ENCODE results near the gene ATG4B. TPM values are rescaled to one million over a fixed set of nuclear protein-coding genes. Genes with fewer than 3 reads are reported as not detected.

The ATG4B gene
- total RNA-seq, 2 donors from 2014 or later, result 90.0 to 95.9 TPM

DNA sequence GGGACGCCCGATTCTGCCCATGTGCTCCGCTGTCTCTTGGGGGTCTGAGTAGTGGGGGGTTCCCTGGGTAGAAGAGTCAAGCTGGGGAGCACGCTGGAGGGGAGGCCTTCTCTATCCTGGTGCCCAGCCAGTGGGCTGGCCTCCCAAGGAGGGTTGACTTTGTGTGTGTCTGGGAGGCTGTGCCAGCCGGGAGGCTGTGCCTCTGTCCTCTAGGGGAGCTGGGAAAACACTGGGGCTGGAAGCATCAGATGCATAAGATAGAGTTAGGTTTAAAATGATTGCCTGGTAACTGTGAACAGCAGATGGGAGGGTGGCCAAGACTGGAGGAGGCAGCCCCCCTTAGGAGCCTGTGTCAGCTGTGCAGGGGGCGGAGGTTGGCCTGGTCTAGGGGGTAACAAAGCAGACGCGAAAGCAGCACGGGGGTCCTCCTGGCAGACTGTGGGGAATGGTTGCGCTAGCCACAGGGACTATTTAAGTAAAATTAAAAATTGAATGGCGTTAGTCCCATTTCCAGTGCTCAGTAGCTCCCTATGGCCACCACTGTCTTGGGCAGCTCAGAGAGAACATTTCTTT, 65.6 kb downstream of the ATG4B start:
- no peak for ATAC-seq
- intact Hi-C loops (cut with DNase I, micrococcal nuclease), result no loop called here
- DNase-seq, result peak in 1 of 2 donors; percentile 16

DNA sequence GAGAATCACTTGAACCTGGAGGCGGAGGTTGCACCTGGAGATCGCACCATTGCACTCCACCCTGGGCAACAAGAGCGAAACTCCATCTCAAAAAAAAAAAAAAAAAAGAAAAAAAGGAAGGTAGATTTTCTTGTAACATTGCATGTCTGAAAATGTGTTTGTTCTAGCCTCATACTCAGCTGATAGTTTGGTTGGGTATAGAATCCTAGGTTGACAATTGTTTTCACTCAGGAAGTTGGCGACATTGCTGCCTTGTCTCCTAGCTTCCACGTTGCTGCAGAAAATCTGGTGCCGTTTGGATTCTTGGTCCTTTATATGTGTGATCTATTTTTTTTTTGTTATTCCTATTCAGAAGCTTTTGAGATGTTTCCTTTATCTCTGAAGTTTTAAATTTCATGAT, 69.0 kb downstream of the ATG4B start:
- intact Hi-C loops (cut with DNase I, micrococcal nuclease), result no loop called here
- DNase-seq, result no peak
- ATAC-seq, result no peak

DNA sequence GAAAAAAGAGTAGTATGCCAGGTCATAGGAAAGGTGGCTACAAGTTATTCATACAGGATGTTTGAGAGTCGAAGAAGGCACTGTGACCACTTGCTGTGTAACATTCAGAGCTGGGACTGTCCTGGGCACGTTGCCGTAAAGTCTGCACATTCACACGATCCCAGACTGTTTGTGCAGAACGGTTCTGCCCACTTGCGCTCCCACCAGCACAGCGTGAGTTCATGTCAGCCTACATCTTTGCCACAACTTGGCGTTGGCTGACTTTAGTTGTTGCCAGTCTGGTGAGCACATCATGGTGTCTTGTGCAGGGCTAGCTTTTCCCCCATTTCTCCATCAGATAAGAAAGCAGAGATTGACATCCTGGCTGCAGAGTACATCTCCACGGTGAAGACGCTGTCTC, 71.4 kb downstream of the ATG4B start:
- intact Hi-C loops (cut with DNase I, micrococcal nuclease), result no loop called here
- DNase-seq (no peak), ATAC-seq (no peak)

DNA sequence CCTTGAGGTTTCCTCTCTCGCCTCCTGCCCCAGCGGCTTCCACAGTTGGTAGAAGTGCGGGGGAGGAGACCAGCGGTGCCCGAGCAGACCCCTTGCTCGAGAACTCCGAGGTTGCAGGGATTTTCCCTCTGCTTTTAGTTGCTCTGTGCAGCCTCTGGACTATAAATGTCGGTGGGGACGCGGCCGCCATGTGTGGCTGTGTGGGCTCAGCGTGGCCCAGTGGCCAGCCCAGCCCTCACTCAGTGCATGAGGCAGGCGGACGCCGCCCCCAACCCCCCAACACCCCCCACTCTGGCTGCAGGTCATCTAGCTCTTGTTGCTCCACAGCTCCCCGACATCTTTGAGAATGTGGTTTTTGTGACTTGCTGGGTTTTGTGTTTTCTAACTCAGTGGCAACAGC, 81.6 kb downstream of the ATG4B start:
- intact Hi-C loops (cut with DNase I, micrococcal nuclease), result no loop called here
- ATAC-seq (no peak), DNase-seq (no peak)

DNA sequence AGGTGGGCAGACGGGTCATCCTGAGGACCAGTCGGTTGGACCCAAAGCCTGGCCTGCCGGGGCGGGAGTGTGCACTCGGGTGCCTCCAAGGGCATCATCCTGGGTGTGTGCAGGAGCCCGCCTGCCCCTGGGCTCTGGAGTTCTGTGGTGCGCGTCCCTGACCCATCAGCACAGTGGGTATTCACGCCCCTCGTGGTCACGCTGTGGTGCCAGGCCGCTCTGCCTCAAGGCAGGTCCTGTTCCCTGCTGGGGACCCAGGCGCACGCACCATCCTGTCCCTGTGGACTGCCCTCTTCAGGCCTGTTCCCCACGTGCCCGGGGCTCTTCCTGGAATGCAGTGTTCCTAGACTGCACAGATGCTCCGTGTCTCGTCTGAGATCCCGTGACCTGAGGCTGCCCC, 82.6 kb downstream of the ATG4B start:
- no peak for ATAC-seq
- intact Hi-C loops (cut with DNase I, micrococcal nuclease), result no loop called here
- DNase-seq, result no peak

DNA sequence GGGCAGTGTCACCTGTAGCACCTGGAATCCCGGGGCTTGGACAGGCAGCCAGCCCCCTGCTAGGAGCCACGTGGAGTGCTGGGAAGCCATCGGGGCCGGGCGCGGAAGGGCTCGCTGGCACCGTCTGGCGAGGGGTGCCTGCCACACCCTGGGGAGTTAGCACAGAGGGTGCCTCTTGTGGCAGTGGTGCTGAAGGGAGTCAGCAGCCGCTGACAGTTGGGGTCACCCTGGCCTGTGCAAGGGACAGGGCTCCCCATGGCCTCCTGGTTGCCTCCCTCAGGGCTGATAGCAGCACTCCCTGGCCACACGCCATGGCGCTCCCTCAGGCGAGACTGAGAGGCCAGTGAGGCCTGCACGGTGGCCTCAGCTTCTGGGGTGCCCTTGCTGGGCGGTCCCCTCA, 83.1 kb downstream of the ATG4B start:
- peak; percentile 14 for ATAC-seq
- intact Hi-C loops (cut with DNase I, micrococcal nuclease), result no loop called here

DNA sequence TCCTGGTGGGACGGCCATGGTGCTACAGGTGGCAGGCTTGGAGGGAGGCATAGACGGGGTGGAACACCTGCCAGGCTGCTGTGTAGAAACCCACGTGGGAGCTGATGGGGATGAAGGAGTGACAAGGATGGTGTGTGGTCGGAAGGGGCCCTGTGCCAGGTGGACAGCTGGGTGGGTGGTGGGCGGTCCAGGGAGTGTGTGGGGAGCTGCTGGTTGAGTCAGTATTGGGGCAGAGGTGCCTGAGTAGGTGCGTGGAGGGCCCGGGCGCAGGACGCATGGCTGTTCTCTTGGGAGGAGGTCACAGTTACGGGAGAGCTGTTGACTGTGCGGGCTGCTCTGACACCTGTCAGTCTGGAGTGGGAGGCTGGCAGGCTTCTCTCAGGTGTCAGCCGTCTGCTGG, 84.4 kb downstream of the ATG4B start:
- ATAC-seq (no peak), DNase-seq (no peak)
- intact Hi-C loops (cut with DNase I, micrococcal nuclease), result no loop called here

More for the DNA sequence above, 83.1 kb downstream of the ATG4B start:
- DNase-seq, result no peak

DNA sequence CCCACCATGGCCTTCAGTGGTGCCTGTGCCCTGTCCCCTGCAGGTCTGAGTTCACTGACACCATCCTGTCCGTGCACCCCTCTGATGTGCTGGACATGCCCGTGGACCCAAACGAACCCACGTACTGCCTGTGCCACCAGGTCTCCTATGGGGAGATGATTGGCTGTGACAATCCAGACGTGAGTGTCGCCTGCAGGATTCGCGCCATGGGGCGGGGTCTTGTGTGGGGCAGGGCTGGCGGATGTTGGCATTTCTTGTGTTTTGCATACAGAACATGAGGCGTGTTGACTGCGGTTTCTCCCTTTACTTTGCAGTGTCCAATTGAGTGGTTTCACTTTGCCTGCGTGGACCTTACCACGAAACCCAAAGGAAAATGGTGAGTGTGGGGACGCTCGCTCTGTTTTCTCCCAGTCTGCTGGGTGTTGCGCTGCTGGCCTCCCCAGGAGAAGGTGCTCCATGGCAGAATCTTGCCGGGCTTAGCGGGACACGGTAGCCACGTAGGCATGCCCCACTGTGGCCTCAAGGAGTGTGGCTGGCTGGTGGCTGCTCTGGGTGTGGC, 85.5 kb downstream of the ATG4B start:
- ATAC-seq, result no peak
- intact Hi-C loops (cut with DNase I, micrococcal nuclease), result no loop called here

More for the DNA sequence above, 85.5 kb downstream of the ATG4B start:
- no peak for DNase-seq

Other genes with a start within 250 kb of the ATG4B start
- gene STK25, start 129.1 kb upstream of the ATG4B start, total RNA-seq, result 100 to 1,000 TPM; 118 to 119 TPM
- 10 to 100 TPM; 10.3 to 14.2 TPM for gene BOK, start 78.9 kb upstream of the ATG4B start, total RNA-seq
- gene THAP4, start 535 bp upstream of the ATG4B start, total RNA-seq, result 10 to 100 TPM; 86.0 to 86.7 TPM
- gene DTYMK, start 49.1 kb downstream of the ATG4B start, total RNA-seq, result 10 to 100 TPM; 13.4 to 23.7 TPM
- gene ING5, start 64.3 kb downstream of the ATG4B start, total RNA-seq, result 10 to 100 TPM; 26.7 to 27.6 TPM
- 10 to 100 TPM; 72.8 to 75.3 TPM for gene D2HGDH, start 96.9 kb downstream of the ATG4B start, total RNA-seq
- gene GAL3ST2, start 139.1 kb downstream of the ATG4B start, total RNA-seq, result 10 to 100 TPM; 50.8 to 69.8 TPM
- 100 to 1,000 TPM in 1 of 2 donors, 10 to 100 TPM in 1; 32.3 to 124 TPM for gene NEU4, start 171.5 kb downstream of the ATG4B start, total RNA-seq
- under 1 TPM in 1 of 2 donors, not detected in 1; 0.36 TPM for gene PDCD1, start 221.2 kb downstream of the ATG4B start, total RNA-seq
- gene RTP5, start 232.0 kb downstream of the ATG4B start, total RNA-seq, result not detected

Measured in left colon (tissue), 2 donors.